HG02798 (cell line): ENCODE measurements around the gene SPEM1.
"Not testable (repeated sequence)": the region's sequence is repeated elsewhere in the genome, so short reads cannot be mapped to it uniquely, and the experiment has no call there.

Experiments used
- ATAC-seq: cut with Tn5 transposase; IDR thresholded peaks from one replicate; pipeline ENCODE4 v1.9.1; 2021; ENCODE audit warnings: mild to moderate bottlenecking; ENCODE audit not compliant: unreplicated experiment, poor library complexity

The SPEM1 gene

GRCh38 chr17:7466318-7466638, 46.2 kb downstream of the SPEM1 start:
- no peak for ATAC-seq

GRCh38 chr17:7466639-7467341, 46.7 kb downstream of the SPEM1 start:
- no peak for ATAC-seq

- no peak for ATAC-seq
These were observed 47.4 kb downstream of the SPEM1 start for GRCh38 chr17:7467498-7467897.

GRCh38 chr17:7468290-7468689, 48.2 kb downstream of the SPEM1 start:
- no peak for ATAC-seq

GRCh38 chr17:7468804-7469389, 48.8 kb downstream of the SPEM1 start:
- ATAC-seq = no peak

- ATAC-seq = not testable (repeated sequence)
These were observed 49.7 kb downstream of the SPEM1 start for GRCh38 chr17:7469843-7470242.

GRCh38 chr17:7470457-7470973, 50.4 kb downstream of the SPEM1 start:
- not testable (repeated sequence) for ATAC-seq
